HCT116 (cell line): ENCODE measurements around the gene CHRNG.

Experiments
- CTCF ChIP-seq, 3 experiments: fragments of 200-600 bp in 1 of 3; sonication (generic) in 1 of 3; IDR thresholded peaks in 2 of 3; conservative IDR thresholded peaks in 1 of 3; 2 replicates each; pipeline ENCODE4 v1.5.1; 2012 to 2017; ENCODE audit warnings: low read depth in 2 of 3, low read length in 2 of 3, antibody characterized with exemption in 1 of 3, borderline replicate concordance in 1 of 3, control low read depth in 1 of 3, mild to moderate bottlenecking in 1 of 3, mixed read lengths in 1 of 3, mixed run types in 1 of 3, moderate library complexity in 1 of 3; ENCODE audit not compliant: insufficient read depth in 1 of 3
- EZH2 ChIP-seq: fragments of 200-600 bp; sonication (generic); IDR thresholded peaks from 2 replicates; pipeline ENCODE4 v1.6.1; 2017; ENCODE audit warnings: antibody characterized with exemption, mixed run types
- JUND ChIP-seq: IDR thresholded peaks from 2 replicates; pipeline ENCODE4 v1.6.1; 2012
- POLR2A ChIP-seq: IDR thresholded peaks from 2 replicates; pipeline ENCODE4 v1.7.0; 2011; ENCODE audit warnings: borderline replicate concordance; ENCODE audit not compliant: insufficient read depth, insufficient read length; ENCODE audit errors: extremely low read depth
- POLR2AphosphoS5 ChIP-seq: IDR thresholded peaks from 2 replicates; pipeline ENCODE4 v1.6.1; 2011; ENCODE audit warnings: mild to moderate bottlenecking, low read depth, low read length, moderate library complexity
- REST ChIP-seq: IDR thresholded peaks from 2 replicates; pipeline ENCODE4 v1.6.1; 2012; ENCODE audit warnings: low read depth
- SP1 ChIP-seq: IDR thresholded peaks from 2 replicates; pipeline ENCODE4 v1.6.1; 2012; ENCODE audit warnings: low read depth
- SRF ChIP-seq: IDR thresholded peaks from 2 replicates; pipeline ENCODE4 v1.6.1; 2012; ENCODE audit warnings: low read depth
- TCF7L2 ChIP-seq: IDR thresholded peaks from 2 replicates; pipeline ENCODE4 v1.7.0; 2011; ENCODE audit warnings: borderline replicate concordance, inconsistent platforms; ENCODE audit not compliant: insufficient read depth, insufficient read length; ENCODE audit errors: extremely low read depth

GRCh38 chr2:232503809-232504323, 35.6 kb upstream of the CHRNG start:
- no peak for TF ChIP-seq POLR2AphosphoS5
- no peak for TF ChIP-seq CTCF (IDR thresholded peaks at IDR 0.05 in 2 of 3, conservative IDR thresholded peaks at IDR 0.05 in 1 of 3; ENCODE audit: borderline replicate concordance in 1 of 3, insufficient read depth in 1 of 3, low read depth in 2 of 3, low read length in 2 of 3)
- TF ChIP-seq JUND, result no peak
- no peak for TF ChIP-seq EZH2
- no peak for TF ChIP-seq SP1
- no peak for TF ChIP-seq POLR2A
- no peak for TF ChIP-seq TCF7L2
- no peak for TF ChIP-seq SRF
- no peak for TF ChIP-seq REST
